ENCODE measurements around the gene DENND2C. TPM values are rescaled to one million over a fixed set of nuclear protein-coding genes. Genes with fewer than 3 reads are reported as not detected.

Gene DENND2C
- total RNA-seq, 1 donor from 2014 or later, result 3.2 TPM

GRCh38 chr1:114587203-114587991 lies 82.5 kb downstream of the DENND2C start:
- TF ChIP-seq EZH2 (IDR thresholded peaks at IDR 0.05; ENCODE audit: insufficient read depth, low read length), result no peak
- no peak for TF ChIP-seq CTCF (IDR thresholded peaks at IDR 0.05; ENCODE audit: insufficient read depth, low read depth, low read length)
- Histone ChIP-seq H3K27ac (ENCODE audit: low read depth, low read length) (no peak overlapping the region), H3K4me3 (ENCODE audit: insufficient read depth, low read depth, low read length) (no peak overlapping the region), H3K4me1 (ENCODE audit: insufficient read depth, low read length) (no peaks in the 10 kb centered on the region), H4K20me1 (ENCODE audit: insufficient read depth, low read length) (no peaks in the 10 kb centered on the region), H3K9ac (ENCODE audit: low read length) (no peak overlapping the region), H3K79me2 (ENCODE audit: insufficient read depth, low read length) (no peaks in the 10 kb centered on the region), H3K4me2 (ENCODE audit: low read length) (no peak overlapping the region), H2AFZ (ENCODE audit: low read depth, low read length) (no peak overlapping the region), H3K9me3 (ENCODE audit: insufficient read depth, low read depth, low read length) (no peaks in the 10 kb centered on the region), H3K36me3 (ENCODE audit: insufficient read depth, low read length) (no peaks in the 10 kb centered on the region), H3K27me3 (ENCODE audit: insufficient read depth, low read length) (no peaks in the 10 kb centered on the region)
- Mint-ChIP-seq H3K4me3 (ENCODE audit: unreplicated experiment) (no peak overlapping the region), H3K27me3 (ENCODE audit: low read depth, unreplicated experiment) (no peaks in the 10 kb centered on the region), H3K36me3 (ENCODE audit: low read depth, unreplicated experiment) (no peaks in the 10 kb centered on the region), H3K9me3 (ENCODE audit: unreplicated experiment) (no peaks in the 10 kb centered on the region), H3K4me1 (ENCODE audit: low read depth, unreplicated experiment) (peaks cover 4% of the 10 kb centered on the region), H3K27ac (ENCODE audit: unreplicated experiment) (no peak overlapping the region)
- no peak for FAIRE-seq
- no peak for DNase-seq (ENCODE audit: low read depth)

GRCh38 chr1:114586513-114587047 lies 83.3 kb downstream of the DENND2C start:
- H3K4me3 ChIP-seq (ENCODE audit: insufficient read depth, low read depth, low read length), result no peak overlapping the region
- no peaks in the 10 kb centered on the region for H3K9me3 Mint-ChIP-seq (ENCODE audit: unreplicated experiment)
- H3K27ac Mint-ChIP-seq (ENCODE audit: unreplicated experiment), result no peak overlapping the region
- peaks cover 3% of the 10 kb centered on the region for H3K4me1 ChIP-seq (ENCODE audit: insufficient read depth, low read length)
- H3K36me3 ChIP-seq (ENCODE audit: insufficient read depth, low read length), result no peaks in the 10 kb centered on the region
- H3K4me2 ChIP-seq (ENCODE audit: low read length), result no peak overlapping the region
- H3K27me3 Mint-ChIP-seq (ENCODE audit: low read depth, unreplicated experiment), result no peaks in the 10 kb centered on the region
- TF ChIP-seq CTCF (IDR thresholded peaks at IDR 0.05; ENCODE audit: insufficient read depth, low read depth, low read length) (no peak), EZH2 (IDR thresholded peaks at IDR 0.05; ENCODE audit: insufficient read depth, low read length) (no peak)
- peaks cover 4% of the 10 kb centered on the region for H3K4me1 Mint-ChIP-seq (ENCODE audit: low read depth, unreplicated experiment)
- DNase-seq (ENCODE audit: low read depth) (no peak), FAIRE-seq (no peak)
- no peak overlapping the region for H2AFZ ChIP-seq (ENCODE audit: low read depth, low read length)
- no peaks in the 10 kb centered on the region for H3K36me3 Mint-ChIP-seq (ENCODE audit: low read depth, unreplicated experiment)
- no peaks in the 10 kb centered on the region for H3K79me2 ChIP-seq (ENCODE audit: insufficient read depth, low read length)
- no peak overlapping the region for H3K9ac ChIP-seq (ENCODE audit: low read length)
- no peak overlapping the region for H3K4me3 Mint-ChIP-seq (ENCODE audit: unreplicated experiment)
- no peaks in the 10 kb centered on the region for H3K27me3 ChIP-seq (ENCODE audit: insufficient read depth, low read length)
- no peak overlapping the region for H3K27ac ChIP-seq (ENCODE audit: low read depth, low read length)
- H3K9me3 ChIP-seq (ENCODE audit: insufficient read depth, low read depth, low read length), result no peaks in the 10 kb centered on the region
- H4K20me1 ChIP-seq (ENCODE audit: insufficient read depth, low read length), result no peaks in the 10 kb centered on the region

- Mint-ChIP-seq H3K4me1 (ENCODE audit: low read depth, unreplicated experiment) (peaks cover 4% of the 10 kb centered on the region), H3K27ac (ENCODE audit: unreplicated experiment) (no peak overlapping the region), H3K36me3 (ENCODE audit: low read depth, unreplicated experiment) (no peaks in the 10 kb centered on the region), H3K27me3 (ENCODE audit: low read depth, unreplicated experiment) (no peaks in the 10 kb centered on the region), H3K4me3 (ENCODE audit: unreplicated experiment) (no peak overlapping the region), H3K9me3 (ENCODE audit: unreplicated experiment) (no peaks in the 10 kb centered on the region)
- DNase-seq (ENCODE audit: low read depth) (peak; percentile 2), FAIRE-seq (no peak)
- H3K27ac ChIP-seq (ENCODE audit: low read depth, low read length), result no peak overlapping the region
- H3K9me3 ChIP-seq (ENCODE audit: insufficient read depth, low read depth, low read length), result no peaks in the 10 kb centered on the region
- H3K27me3 ChIP-seq (ENCODE audit: insufficient read depth, low read length), result no peaks in the 10 kb centered on the region
- H2AFZ ChIP-seq (ENCODE audit: low read depth, low read length), result no peak overlapping the region
- peaks cover 12% of the 10 kb centered on the region for H3K79me2 ChIP-seq (ENCODE audit: insufficient read depth, low read length)
- no peak overlapping the region for H3K4me2 ChIP-seq (ENCODE audit: low read length)
- H3K9ac ChIP-seq (ENCODE audit: low read length), result no peak overlapping the region
- H3K36me3 ChIP-seq (ENCODE audit: insufficient read depth, low read length), result no peaks in the 10 kb centered on the region
- peaks cover 3% of the 10 kb centered on the region for H3K4me1 ChIP-seq (ENCODE audit: insufficient read depth, low read length)
- no peak overlapping the region for H3K4me3 ChIP-seq (ENCODE audit: insufficient read depth, low read depth, low read length)
- no peaks in the 10 kb centered on the region for H4K20me1 ChIP-seq (ENCODE audit: insufficient read depth, low read length)
- TF ChIP-seq CTCF (IDR thresholded peaks at IDR 0.05; ENCODE audit: insufficient read depth, low read depth, low read length) (no peak), EZH2 (IDR thresholded peaks at IDR 0.05; ENCODE audit: insufficient read depth, low read length) (no peak)
These were observed 84.6 kb downstream of the DENND2C start for GRCh38 chr1:114585231-114585630.
